Measurements from ENCODE around the gene NEB. TPM values are rescaled to one million over a fixed set of nuclear protein-coding genes. Genes with fewer than 3 reads are reported as not detected.

NEB gene
- total and polyA plus RNA-seq, 12 donors, result 3.0 to 32.5 (median 7.6) TPM

DNA sequence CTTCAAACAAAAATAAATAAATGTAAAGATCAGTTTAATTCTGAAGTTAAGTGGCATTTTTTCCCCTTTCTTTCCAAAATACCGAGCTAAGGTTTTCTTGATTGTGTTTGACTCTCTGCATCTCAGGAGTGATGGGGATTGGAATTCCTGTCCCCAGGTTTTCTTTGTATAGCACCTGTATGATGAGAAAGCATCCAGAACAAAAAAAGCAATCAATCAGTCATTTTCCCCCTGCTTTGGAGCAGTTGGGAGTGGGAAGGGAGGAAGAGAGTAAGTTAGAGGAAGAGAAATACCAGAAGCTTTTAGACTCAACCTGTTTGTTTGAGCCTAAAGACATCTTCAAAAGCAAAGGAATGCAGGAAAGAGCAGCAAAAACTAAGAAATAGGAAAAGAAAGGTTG is 236.1 kb downstream of the NEB start:
- no peaks in the 10 kb centered on the region for H3K9me3 ChIP-seq (replicated peaks in 1 of 3)
- H3K4me3 ChIP-seq, result no peak overlapping the region
- no peaks in the 10 kb centered on the region for H3K27me3 ChIP-seq
- H3K27ac ChIP-seq, result no peak overlapping the region
- H3K36me3 ChIP-seq (replicated peaks in 1 of 2), result no peaks in the 10 kb centered on the region
- no peak for TF ChIP-seq CTCF (IDR thresholded peaks at IDR 0.05)
- no peak for DNase-seq
- intact Hi-C loops (cut with DNase I), result no loop called here
- 91 to 100% (median 98%) methylated on average over 1 of the region's 1 CpG for WGBS, 4 donors
- no peaks in the 10 kb centered on the region for H3K4me1 ChIP-seq (replicated peaks in 1 of 2)

DNA sequence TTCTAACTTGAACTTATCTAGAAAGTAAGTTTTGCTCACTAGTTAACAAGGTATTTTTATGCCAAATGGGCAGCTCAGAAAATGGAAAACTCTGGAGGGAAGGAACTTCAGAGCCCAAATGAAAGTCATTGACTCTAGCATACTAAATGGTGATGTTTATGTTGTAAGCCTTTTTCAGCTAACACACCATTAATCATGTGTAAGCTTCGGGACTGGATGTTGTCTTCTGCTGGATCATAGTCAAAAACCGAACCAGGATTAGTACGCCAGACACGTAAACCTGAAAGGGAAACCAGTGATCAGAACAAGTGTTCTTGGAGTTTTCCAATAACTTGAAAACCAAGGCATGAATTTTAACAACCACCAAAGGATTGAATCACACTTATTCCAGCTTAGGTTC is 242.8 kb downstream of the NEB start:
- Histone ChIP-seq H3K27ac (no peak overlapping the region), H3K27me3 (no peaks in the 10 kb centered on the region)
- WGBS, 4 donors, result 78 to 83% (median 82%) methylated on average over 4 of the region's 4 CpGs

DNA sequence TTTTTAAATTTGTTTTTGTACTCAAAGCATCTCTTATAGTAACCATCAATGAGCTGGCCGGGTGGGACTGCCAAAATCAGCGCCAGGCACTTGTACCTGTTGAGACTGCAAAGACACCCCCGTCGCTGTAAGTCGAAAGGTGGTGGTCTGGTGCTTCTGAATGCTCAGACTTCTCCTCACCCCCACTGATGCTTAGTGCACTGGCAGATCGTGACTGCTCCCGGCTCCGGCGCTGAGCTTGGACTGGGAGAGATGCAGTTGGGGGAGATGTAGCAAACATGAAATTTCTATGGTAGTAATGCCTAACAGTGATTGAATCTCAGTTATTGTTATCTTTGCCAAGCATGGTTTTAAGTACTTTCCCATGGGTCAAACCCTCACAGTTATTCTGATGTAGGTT is 244.0 kb downstream of the NEB start:
- DNase-seq, result no peak
- Histone ChIP-seq H3K9me3 (replicated peaks in 1 of 3) (no peaks in the 10 kb centered on the region), H3K36me3 (replicated peaks in 1 of 2) (no peaks in the 10 kb centered on the region), H3K27ac (no peak overlapping the region), H3K4me3 (no peak overlapping the region), H3K27me3 (no peaks in the 10 kb centered on the region), H3K4me1 (replicated peaks in 1 of 2) (no peaks in the 10 kb centered on the region)
- WGBS, 4 donors, result 95 to 98% (median 97%) methylated on average over 9 of the region's 9 CpGs
- no peak for TF ChIP-seq POLR2A (IDR thresholded peaks at IDR 0.05)
- no peak for TF ChIP-seq CTCF (IDR thresholded peaks at IDR 0.05)
- intact Hi-C loops (cut with DNase I), result no loop called here

More for the DNA sequence above, 242.8 kb downstream of the NEB start:
- Histone ChIP-seq H3K4me3 (no peak overlapping the region), H3K9me3 (replicated peaks in 1 of 3) (no peaks in the 10 kb centered on the region), H3K36me3 (replicated peaks in 1 of 2) (no peaks in the 10 kb centered on the region), H3K4me1 (replicated peaks in 1 of 2) (no peaks in the 10 kb centered on the region)
- no peak for TF ChIP-seq POLR2A (IDR thresholded peaks at IDR 0.05)
- no peak for TF ChIP-seq CTCF (IDR thresholded peaks at IDR 0.05)
- intact Hi-C loops (cut with DNase I), result no loop called here
- DNase-seq, result no peak

GRCh38 chr2:151486053-151486452 is 248.2 kb downstream of the NEB start:
- TF ChIP-seq CTCF (IDR thresholded peaks at IDR 0.05), result no peak
- TF ChIP-seq POLR2A (IDR thresholded peaks at IDR 0.05), result no peak
- H3K4me3 ChIP-seq, result no peak overlapping the region
- H3K9me3 ChIP-seq (replicated peaks in 1 of 3), result no peaks in the 10 kb centered on the region
- no peaks in the 10 kb centered on the region for H3K4me1 ChIP-seq (replicated peaks in 1 of 2)
- no peaks in the 10 kb centered on the region for H3K36me3 ChIP-seq (replicated peaks in 1 of 2)
- intact Hi-C loops (cut with DNase I), result no loop called here
- no peak for DNase-seq
- no peak overlapping the region for H3K27ac ChIP-seq
- 89 to 100% (median 96%) methylated on average over 1 of the region's 1 CpG for WGBS, 4 donors
- no peaks in the 10 kb centered on the region for H3K27me3 ChIP-seq
